ENCODE measurements around the gene REC114.
"Not testable (repeated sequence)": the region's sequence is repeated elsewhere in the genome, so short reads cannot be mapped to it uniquely, and the experiment has no call there.

REC114 gene

DNA sequence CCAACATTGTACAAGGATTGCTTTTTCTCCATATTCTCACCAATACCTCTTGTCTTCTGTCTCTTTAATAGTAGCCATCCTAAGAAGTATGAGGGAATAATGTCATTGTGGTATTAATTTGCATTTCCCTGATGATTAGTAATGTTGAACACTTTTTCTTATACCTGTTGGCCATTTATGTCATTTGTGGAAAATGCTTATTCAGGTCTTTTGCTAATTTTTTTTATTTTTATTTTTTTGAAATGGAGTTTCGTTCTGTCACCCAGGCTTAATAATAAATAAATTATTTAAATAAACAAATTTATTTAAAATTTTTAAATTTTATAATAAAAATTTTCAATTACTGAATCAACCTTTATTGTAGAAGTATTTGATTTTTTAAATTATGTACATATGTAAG, 37.1 kb downstream of the REC114 start:
- H3K27ac Mint-ChIP-seq: no peak overlapping the region
- H3K27me3 Mint-ChIP-seq: peaks cover 14% of the 10 kb centered on the region
- no peaks in the 10 kb centered on the region for H3K4me1 Mint-ChIP-seq
- no peaks in the 10 kb centered on the region for H3K36me3 Mint-ChIP-seq (ENCODE audit: low read depth)
- peaks cover 3% of the 10 kb centered on the region for H3K9me3 Mint-ChIP-seq
- ATAC-seq: no peak
- no peak for DNase-seq
- no peak overlapping the region for H3K4me3 Mint-ChIP-seq

DNA sequence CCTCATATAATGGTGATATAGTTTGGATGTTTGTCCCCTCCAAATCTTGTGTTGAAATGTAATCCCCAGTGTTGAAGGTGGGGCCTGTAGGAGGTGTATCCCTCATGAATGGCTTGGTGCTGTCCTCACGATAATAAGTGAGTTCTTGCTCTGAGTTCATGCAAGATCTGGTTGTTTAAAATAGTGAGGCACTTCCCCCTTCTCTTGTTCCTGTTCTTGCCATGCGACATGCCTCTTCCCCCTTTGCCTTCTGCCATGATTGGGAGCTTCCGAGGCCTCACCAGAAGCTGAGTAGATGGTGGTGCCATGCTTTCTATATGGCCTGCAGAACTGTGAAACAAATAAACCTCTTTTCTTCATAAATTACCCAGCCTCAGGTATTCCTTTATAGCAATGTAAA, 39.2 kb downstream of the REC114 start:
- ATAC-seq: no peak
- no peak for DNase-seq
- Mint-ChIP-seq H3K27me3 (peaks cover 13% of the 10 kb centered on the region), H3K9me3 (no peaks in the 10 kb centered on the region), H3K27ac (no peak overlapping the region), H3K36me3 (ENCODE audit: low read depth) (no peaks in the 10 kb centered on the region), H3K4me1 (no peaks in the 10 kb centered on the region), H3K4me3 (no peak overlapping the region)

DNA sequence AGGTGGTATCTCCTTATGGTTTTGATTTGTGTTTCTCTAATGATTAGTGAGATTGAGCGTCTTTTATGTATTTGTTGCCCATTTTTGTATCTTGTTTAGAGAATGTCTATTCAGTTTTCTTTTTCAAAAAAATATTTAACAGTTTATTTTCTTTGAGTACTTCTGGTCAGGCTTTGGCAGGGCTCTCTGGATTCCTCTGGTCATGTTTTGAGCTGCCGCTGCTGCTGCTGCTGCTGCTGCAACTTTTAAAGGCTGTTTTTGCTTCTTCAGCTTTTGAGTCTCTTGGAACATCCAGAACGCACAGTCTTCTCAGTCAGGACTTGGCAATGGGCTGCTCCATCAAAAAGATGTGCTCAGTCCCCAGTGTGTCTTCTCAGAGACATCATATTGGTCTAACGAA, 40.1 kb downstream of the REC114 start:
- Mint-ChIP-seq H3K27me3 (peaks cover 13% of the 10 kb centered on the region), H3K36me3 (ENCODE audit: low read depth) (no peaks in the 10 kb centered on the region), H3K4me3 (no peak overlapping the region), H3K27ac (no peak overlapping the region), H3K4me1 (no peaks in the 10 kb centered on the region), H3K9me3 (no peaks in the 10 kb centered on the region)
- DNase-seq (no peak), ATAC-seq (no peak)

DNA sequence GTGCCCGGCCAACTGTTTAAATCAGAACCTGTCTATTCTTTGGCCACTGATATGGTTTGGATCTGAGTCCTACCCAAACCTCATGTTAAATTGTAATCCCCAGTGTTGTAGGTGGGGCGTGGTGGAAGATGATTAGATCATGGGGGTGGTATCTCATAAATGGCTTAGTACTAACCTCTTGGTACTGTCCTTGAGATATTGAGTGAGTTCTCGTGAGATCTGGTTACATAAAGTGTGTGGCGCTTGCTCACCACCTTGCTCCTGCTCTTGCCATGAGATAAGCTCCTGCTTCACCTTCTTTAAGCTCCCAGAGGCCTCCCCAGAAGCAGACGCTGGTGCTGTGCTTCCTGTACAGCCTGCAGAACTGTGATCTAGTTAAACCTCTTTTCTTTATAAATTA, 42.4 kb downstream of the REC114 start:
- Mint-ChIP-seq H3K4me1 (no peaks in the 10 kb centered on the region), H3K4me3 (no peak overlapping the region), H3K27me3 (peaks cover 7% of the 10 kb centered on the region), H3K9me3 (no peaks in the 10 kb centered on the region), H3K36me3 (ENCODE audit: low read depth) (no peaks in the 10 kb centered on the region), H3K27ac (no peak overlapping the region)
- DNase-seq: no peak
- no peak for ATAC-seq

DNA sequence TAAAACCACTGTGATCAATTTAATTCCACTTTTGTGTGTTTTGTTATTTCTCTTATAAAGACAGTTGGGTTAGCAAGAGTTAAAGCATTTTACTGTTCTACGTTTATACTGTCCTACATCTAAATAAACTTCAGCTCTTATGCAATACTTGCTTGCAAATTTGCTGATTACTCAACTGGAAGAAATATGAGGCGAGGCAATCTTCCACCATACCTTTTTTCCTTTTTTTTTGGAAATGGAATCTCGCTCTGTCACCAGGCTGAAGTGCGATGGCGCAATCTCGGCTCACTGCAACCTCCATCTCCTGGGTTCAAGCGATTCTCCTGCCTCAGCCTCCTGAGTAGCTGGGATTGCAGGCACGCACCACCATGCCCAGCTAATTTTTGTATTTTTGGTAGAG, 42.9 kb downstream of the REC114 start:
- H3K27ac Mint-ChIP-seq; H3K4me3 Mint-ChIP-seq; DNase-seq; H3K27me3 Mint-ChIP-seq; H3K36me3 Mint-ChIP-seq (ENCODE audit: low read depth); H3K9me3 Mint-ChIP-seq; H3K4me1 Mint-ChIP-seq; ATAC-seq: not testable (repeated sequence)

DNA sequence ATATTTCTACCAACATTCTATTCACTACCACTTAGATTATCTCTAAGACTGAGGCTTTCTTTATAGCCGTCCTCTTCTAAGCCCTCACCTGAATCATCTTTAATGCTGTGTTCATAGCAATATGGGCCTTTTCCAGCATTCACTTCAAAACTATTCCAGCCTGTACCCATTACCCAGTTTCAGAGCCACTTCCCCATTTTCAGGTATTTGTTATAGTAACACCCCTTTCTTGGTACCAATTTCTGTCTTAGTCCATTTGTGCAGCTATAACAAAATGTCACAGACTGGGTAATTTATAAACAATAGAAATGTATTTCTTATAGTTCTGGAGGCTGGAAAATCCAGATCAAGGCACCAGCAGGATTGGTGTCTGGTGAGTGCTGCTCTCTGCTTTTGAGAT, 45.7 kb downstream of the REC114 start:
- H3K4me1 Mint-ChIP-seq: no peaks in the 10 kb centered on the region
- no peaks in the 10 kb centered on the region for H3K36me3 Mint-ChIP-seq (ENCODE audit: low read depth)
- DNase-seq (no peak), ATAC-seq (no peak)
- H3K9me3 Mint-ChIP-seq: no peaks in the 10 kb centered on the region
- H3K27ac Mint-ChIP-seq: no peak overlapping the region
- peaks cover 8% of the 10 kb centered on the region for H3K27me3 Mint-ChIP-seq
- no peak overlapping the region for H3K4me3 Mint-ChIP-seq

DNA sequence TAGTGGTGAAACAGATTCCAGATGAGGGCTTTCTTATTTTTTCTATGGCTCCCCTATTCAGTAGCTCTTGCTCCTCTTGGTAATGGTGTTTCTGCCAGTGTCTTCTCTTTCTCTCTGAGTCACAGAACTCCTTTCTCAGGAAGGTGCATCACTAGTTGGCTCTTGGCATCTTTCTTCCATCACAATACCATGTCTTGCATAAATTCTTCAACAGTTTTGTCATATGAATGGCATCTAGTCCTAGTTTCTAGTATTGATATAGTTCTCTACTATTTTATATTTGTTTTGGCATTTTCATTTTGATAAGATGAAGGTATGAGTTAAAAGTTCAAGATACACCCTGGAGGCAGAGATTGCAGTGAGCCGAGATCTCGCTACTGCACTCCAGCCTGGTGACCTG, 51.0 kb downstream of the REC114 start:
- H3K36me3 Mint-ChIP-seq (ENCODE audit: low read depth): no peaks in the 10 kb centered on the region
- no peak overlapping the region for H3K4me3 Mint-ChIP-seq
- H3K27ac Mint-ChIP-seq: no peak overlapping the region
- no peaks in the 10 kb centered on the region for H3K4me1 Mint-ChIP-seq
- H3K9me3 Mint-ChIP-seq: no peaks in the 10 kb centered on the region
- no peak for ATAC-seq
- H3K27me3 Mint-ChIP-seq: peaks cover 18% of the 10 kb centered on the region
- DNase-seq: no peak

DNA sequence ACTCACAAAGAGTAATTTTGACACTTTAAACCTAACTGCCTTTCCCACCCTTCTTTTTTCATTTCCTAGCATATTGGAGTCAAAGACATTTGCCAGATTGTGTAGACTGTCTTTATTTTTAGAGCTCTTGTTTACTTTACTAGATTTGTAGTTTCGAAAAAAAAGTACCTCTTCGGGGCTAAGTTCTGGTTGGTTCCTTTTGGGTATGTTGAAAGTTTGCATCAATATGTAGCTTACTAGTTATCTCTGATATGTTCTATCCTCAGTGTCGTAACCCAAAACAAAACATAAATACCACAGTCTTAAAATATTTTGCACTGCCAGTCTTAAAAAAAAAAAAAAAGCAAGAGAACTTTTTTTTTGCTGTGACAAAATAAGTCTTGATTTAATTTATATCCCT, 52.2 kb downstream of the REC114 start:
- no peaks in the 10 kb centered on the region for H3K4me1 Mint-ChIP-seq
- H3K27ac Mint-ChIP-seq: no peak overlapping the region
- H3K4me3 Mint-ChIP-seq: no peak overlapping the region
- DNase-seq (no peak), ATAC-seq (no peak)
- H3K36me3 Mint-ChIP-seq (ENCODE audit: low read depth): no peaks in the 10 kb centered on the region
- H3K9me3 Mint-ChIP-seq: no peaks in the 10 kb centered on the region
- peaks cover 21% of the 10 kb centered on the region for H3K27me3 Mint-ChIP-seq

DNA sequence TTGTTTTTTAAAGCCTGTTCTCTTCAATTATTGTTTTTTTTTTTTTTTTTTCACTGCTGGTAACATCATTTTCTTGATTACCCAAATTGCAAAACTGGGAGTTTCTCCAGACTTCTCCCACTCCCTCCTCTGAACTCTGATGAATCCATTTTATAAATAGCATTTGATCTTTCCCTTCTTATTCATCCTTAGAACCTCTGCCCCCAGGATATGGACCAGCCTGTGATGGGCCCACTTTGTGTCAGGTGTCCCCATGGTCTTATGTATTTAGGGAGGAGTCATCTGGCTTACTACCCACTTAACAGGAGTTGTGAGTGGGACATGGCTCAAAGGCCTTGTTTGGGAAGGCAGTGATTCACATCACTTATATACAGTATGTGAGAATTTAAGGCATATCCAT, 57.7 kb downstream of the REC114 start:
- no peak for DNase-seq
- Mint-ChIP-seq H3K4me3 (no peak overlapping the region), H3K9me3 (no peaks in the 10 kb centered on the region), H3K4me1 (no peaks in the 10 kb centered on the region), H3K27me3 (peaks cover 14% of the 10 kb centered on the region), H3K36me3 (ENCODE audit: low read depth) (no peaks in the 10 kb centered on the region), H3K27ac (no peak overlapping the region)
- ATAC-seq: no peak

DNA sequence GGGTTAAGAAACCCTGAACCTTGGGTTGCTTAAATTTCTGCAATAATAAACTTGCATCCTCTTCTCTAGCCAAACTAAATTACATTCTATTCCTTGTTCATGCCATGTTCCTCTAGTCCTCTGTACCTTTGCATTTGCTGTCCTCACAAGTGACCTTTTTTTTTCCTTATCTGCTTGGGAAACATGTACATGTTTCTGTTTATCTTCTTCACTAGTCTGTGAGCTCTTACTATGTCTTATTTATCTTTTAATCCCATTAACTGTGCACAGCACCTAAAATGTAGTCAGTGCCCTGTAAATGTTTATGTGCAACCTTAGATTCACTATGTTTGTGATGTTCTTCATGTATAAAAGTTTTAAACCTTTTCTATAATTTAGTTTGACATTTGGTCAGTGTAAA, 61.9 kb downstream of the REC114 start:
- H3K4me3 Mint-ChIP-seq: no peak overlapping the region
- DNase-seq (no peak), ATAC-seq (no peak)
- H3K9me3 Mint-ChIP-seq: no peaks in the 10 kb centered on the region
- H3K4me1 Mint-ChIP-seq: no peaks in the 10 kb centered on the region
- no peaks in the 10 kb centered on the region for H3K36me3 Mint-ChIP-seq (ENCODE audit: low read depth)
- H3K27me3 Mint-ChIP-seq: peaks cover 10% of the 10 kb centered on the region
- no peak overlapping the region for H3K27ac Mint-ChIP-seq

DNA sequence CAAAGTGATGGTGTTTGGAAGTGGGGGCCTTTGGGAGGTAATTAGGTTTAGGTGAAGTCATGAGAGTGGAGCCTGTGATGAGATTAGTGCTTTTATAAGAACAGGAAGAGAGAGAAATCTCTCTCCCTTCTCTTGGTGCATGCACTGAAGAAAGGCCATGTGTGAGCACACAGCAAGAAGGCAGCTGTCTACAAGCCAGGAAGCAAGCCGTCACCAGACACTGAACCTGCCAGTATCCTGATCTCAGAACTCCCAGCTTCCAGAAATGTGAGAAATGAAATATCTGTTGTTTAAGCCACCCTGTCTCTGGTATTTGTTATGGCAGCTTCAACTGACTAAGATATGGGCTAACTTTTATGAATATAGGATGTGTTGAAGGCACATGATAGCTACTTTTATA, 72.6 kb downstream of the REC114 start:
- no peak overlapping the region for H3K4me3 Mint-ChIP-seq

DNA sequence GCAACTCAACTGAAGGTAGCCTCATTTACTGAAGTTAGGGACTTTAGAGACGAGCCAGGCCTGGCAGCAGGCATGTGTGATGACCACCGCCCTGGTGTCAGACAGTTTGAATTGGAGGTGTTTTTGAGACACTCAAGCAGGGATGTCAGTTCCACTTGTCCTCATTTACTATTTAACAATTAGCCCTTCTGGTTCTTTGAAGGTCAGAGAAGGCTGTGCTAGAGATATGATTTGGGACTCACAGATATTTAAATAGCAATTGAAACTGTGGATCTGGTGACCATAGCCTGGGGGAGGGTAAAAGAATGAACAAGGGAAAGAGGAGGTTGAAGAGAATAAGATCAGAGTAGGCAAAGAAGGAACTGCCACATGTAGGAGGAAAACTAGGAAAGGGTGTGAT, 74.6 kb downstream of the REC114 start:
- Mint-ChIP-seq H3K27me3 (peaks cover 3% of the 10 kb centered on the region), H3K36me3 (ENCODE audit: low read depth) (peaks cover 2% of the 10 kb centered on the region), H3K4me1 (no peaks in the 10 kb centered on the region), H3K9me3 (no peaks in the 10 kb centered on the region), H3K4me3 (no peak overlapping the region), H3K27ac (no peak overlapping the region)
- no peak for ATAC-seq
- no peak for DNase-seq

More for the DNA sequence above, 72.6 kb downstream of the REC114 start:
- ATAC-seq: no peak
- Mint-ChIP-seq H3K27ac (no peak overlapping the region), H3K27me3 (peaks cover 3% of the 10 kb centered on the region), H3K36me3 (ENCODE audit: low read depth) (peaks cover 2% of the 10 kb centered on the region), H3K9me3 (no peaks in the 10 kb centered on the region), H3K4me1 (no peaks in the 10 kb centered on the region)
- no peak for DNase-seq

DNA sequence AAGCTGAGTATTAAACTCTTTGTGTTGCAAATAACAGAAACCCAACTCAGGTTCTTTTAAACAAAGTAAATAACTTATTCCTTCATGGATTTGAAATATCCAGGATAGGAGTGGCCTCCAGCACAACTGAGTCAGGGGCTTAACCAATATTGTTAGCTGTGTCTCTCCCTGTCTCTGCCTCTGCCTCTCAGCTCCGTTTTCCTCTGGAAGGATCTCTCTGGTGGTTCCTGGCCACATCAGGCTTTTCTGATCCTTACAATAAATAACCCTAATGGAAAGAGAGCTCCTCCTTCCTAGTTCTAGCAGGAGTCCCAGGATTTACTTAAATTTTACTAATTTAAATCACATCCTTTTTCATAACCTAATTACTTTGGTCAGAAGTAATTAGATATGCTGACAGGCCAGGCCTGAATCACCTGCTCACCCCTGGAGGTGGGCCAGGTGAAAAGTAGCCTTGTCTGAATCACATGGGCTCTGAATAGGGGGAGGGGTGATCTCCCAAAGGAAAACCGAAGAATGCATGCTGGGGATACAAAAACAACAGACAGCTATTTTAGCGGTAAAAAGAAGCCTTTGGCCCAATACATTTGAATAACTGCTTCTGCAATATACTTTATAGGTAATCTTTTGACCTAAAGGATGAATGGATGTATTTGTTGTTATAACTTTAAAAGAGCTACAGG, 75.4 kb downstream of the REC114 start:
- H3K27me3 Mint-ChIP-seq: peaks cover 3% of the 10 kb centered on the region
- H3K9me3 Mint-ChIP-seq: no peaks in the 10 kb centered on the region
- DNase-seq: no peak
- ATAC-seq: no peak
- no peak overlapping the region for H3K27ac Mint-ChIP-seq
- peaks cover 2% of the 10 kb centered on the region for H3K36me3 Mint-ChIP-seq (ENCODE audit: low read depth)
- no peak overlapping the region for H3K4me3 Mint-ChIP-seq
- no peaks in the 10 kb centered on the region for H3K4me1 Mint-ChIP-seq

DNA sequence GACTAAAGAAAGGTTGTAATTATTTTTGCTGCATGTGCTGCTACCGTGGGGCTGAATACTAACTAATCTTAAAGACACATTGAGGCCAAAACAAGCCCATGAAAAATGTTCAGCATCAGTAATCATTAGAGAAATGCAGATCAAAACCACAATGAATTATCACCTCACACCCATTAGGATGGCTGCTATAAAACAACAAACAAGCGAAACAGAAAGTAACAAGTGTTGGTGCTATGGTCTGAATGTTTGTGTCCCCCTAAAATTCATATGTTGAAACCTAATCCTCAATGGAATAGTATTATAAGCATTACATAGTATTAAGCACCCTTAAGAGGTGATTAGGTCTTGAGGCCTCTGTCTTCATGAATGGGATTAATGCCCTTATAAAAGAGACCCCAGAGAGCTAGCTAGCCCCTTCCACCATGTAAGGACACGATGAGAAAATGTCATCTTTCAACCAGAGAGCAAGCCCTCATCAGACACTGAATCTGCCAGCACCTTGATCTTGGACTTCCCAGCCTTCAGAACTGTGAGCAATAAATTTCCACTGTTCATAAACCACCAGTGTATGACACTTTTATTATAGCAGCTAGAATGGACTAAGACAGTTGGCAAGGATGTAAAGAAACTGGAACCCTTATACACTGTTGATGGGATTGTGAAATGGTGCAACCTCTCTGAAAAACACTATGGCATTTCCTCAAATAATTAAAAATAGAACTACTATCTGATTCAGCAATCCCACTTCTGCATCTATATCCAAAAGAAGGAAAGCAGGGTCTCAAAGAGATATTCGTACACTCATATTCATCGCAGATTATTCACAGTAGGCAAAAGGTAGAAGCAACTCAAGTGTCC, 76.1 kb downstream of the REC114 start:
- H3K36me3 Mint-ChIP-seq (ENCODE audit: low read depth): peaks cover 2% of the 10 kb centered on the region
- H3K4me1 Mint-ChIP-seq: no peaks in the 10 kb centered on the region
- H3K27ac Mint-ChIP-seq: no peak overlapping the region
- H3K4me3 Mint-ChIP-seq: no peak overlapping the region
- H3K27me3 Mint-ChIP-seq: peaks cover 4% of the 10 kb centered on the region
- H3K9me3 Mint-ChIP-seq: no peaks in the 10 kb centered on the region
- DNase-seq (no peak), ATAC-seq (no peak)

DNA sequence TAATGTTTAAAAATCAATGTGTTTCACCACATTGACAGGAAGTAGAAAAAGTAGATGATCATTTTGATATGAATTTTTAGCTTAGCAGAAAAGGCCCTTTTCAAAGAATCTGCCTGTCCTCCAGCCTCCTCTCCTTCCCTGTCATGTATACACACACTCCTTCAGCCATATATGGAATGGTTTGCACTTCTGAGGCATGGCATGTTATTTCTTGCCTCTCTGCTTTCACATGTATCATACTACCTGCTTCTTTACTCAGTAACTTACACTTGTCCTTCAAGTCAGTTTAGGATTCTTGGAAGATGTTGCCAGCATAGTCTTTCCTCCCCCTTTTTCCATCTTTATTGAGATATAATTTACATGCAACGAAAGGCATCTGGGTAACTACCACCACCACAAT, 79.0 kb downstream of the REC114 start:
- H3K4me1 Mint-ChIP-seq: no peaks in the 10 kb centered on the region
- ATAC-seq (no peak), DNase-seq (no peak)
- no peak overlapping the region for H3K4me3 Mint-ChIP-seq
- H3K27me3 Mint-ChIP-seq: peaks cover 6% of the 10 kb centered on the region
- no peaks in the 10 kb centered on the region for H3K9me3 Mint-ChIP-seq
- no peaks in the 10 kb centered on the region for H3K36me3 Mint-ChIP-seq (ENCODE audit: low read depth)
- no peak overlapping the region for H3K27ac Mint-ChIP-seq
